Lower lobe of right lung (tissue), 2 donors: ENCODE data around the gene ZNF564. TPM values are rescaled to one million over a fixed set of nuclear protein-coding genes. Genes with fewer than 3 reads are reported as not detected.

Source experiments
- ATAC-seq, 2 donors: fragments of 200-7000 bp; cut with Tn5 transposase; one replicate each; pipeline ENCODE4 v1.9.1; 2020 to 2022; ENCODE audit warnings: mild to moderate bottlenecking in 2 of 2, moderate library complexity in 2 of 2
- DNase-seq: peaks from one replicate; pipeline ENCODE4 v3.0.0-alpha.2; 2020
- H3K27ac ChIP-seq: fragments of 200-600 bp; one replicate; pipeline ENCODE4 v1.8.0; 2022
- H3K27me3 ChIP-seq: fragments of 200-600 bp; one replicate; pipeline ENCODE4 v1.8.0; 2022; ENCODE audit warnings: low read depth
- H3K36me3 ChIP-seq: fragments of 200-600 bp; one replicate; pipeline ENCODE4 v1.8.0; 2022; ENCODE audit warnings: mild to moderate bottlenecking
- H3K4me1 ChIP-seq: fragments of 200-600 bp; one replicate; pipeline ENCODE4 v1.8.0; 2022
- H3K4me3 ChIP-seq: fragments of 200-600 bp; one replicate; pipeline ENCODE4 v1.8.0; 2022; ENCODE audit warnings: mild to moderate bottlenecking
- H3K9me3 ChIP-seq: fragments of 200-600 bp; one replicate; pipeline ENCODE4 v1.8.0; 2022
- CTCF ChIP-seq: fragments of 200-600 bp; IDR thresholded peaks from one replicate; pipeline ENCODE4 v1.8.0; 2022; ENCODE audit warnings: antibody characterized with exemption, mild to moderate bottlenecking
- intact Hi-C: fragments of 100-400 bp; cut with DNase I; formaldehyde crosslinking; loops from one replicate; pipeline ENCODE4 v1.11.0; 2022
- long read RNA-seq: library from polyadenylated mRNA; unstranded; transcript quantifications from one replicate; pipeline ENCODE4 v2.0.0, GENCODE V29; 2021
- total RNA-seq: library from RNA; stranded (reverse); fragmentation: NEBNext Ultra II Directional; extraction: Animal tissue kit (Norgen Biotek cat#: 25700); gene quantifications from one replicate; pipeline ENCODE4 v1.2.1, GENCODE V29; 2021
- donor health status: DM: no; HTN: yes; CAD: no; lungs with severe emphysema.

ZNF564 gene
- total RNA-seq, result 15.4 TPM
- long read RNA-seq, transcript ZNF564-201 (4 exons, 2,935 nt), result major isoform, 13 of 13 reads
- long read RNA-seq, partial matches to known transcripts, result 0 of 13 reads
- long read RNA-seq, other reads (novel, unspliced or antisense), result 0 of 13 reads

DNA sequence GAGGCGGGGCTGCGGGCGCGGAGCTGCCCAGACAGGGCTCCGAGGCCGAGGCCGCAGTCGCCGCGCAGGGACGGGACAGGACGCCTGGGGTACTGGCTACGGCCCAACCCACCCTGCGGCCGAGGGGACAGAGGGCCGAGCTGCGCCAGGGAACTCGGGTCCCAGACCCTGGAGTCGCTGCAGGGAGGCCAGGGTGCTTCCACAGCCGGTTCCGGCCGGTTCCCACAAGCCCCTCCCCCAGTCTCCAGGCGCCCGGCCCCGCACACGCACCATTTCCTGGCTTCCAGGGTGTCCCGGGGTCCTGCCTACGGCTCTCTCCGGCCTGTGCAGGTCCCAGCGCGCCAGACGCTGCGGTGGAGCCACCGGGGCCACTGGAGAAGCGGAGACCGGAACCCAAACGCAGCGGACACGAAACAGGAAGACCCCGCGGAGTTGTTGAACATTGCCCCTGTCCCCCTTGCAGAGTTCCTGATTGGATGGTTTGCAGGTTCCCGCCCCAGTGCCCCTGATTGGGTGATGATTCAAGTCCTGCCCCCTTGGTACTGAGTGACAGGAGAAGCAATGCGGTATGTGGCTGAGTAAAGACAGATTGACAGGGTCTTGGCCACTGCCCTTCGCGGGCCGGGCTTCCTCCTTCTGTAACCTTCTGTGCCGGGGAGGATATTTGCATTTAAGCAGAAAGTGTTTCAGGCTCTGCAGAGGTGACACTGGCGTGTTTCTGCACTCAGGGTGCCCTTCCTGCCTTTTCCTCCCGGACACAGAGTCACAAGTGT lies at the start of gene ZNF564:
ZNF564 (minus strand) TSS at position 423 of the 773 bp plus-strand sequence; CDS start at position 273, 150 bp downstream.
- Histone ChIP-seq H3K36me3 (peaks cover 8% of the 10 kb centered on the region), H3K4me1 (peaks cover 46% of the 10 kb centered on the region), H3K4me3 (peak within 1 kb of the TSS; percentile 82), H3K9me3 (no peaks in the 10 kb centered on the region), H3K27me3 (no peaks in the 10 kb centered on the region), H3K27ac (peak within 1 kb of the TSS; percentile 96)
- DNase-seq (peak; percentile 95), ATAC-seq (peak; percentile 99)
- intact Hi-C loops, result no loop called here
- no peak for TF ChIP-seq CTCF

DNA sequence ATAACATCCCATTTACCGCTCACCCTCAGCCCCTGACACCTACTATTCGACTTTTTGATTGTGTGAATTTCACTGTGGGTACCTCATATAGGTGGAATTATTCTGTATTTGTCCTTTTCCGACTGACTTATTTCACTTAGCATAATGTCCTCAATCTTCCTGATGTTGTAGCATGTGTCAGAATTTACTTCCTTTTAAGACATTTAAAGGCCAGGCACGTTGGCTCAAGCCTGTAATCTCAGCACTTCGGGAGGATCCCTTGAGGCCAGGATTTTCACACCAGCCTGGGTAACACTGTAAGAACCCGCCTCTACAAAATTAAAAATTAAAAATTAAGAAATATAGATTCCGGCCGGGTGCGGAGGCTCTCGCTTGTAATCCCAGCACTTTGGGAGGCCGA lies 46.3 kb upstream of the ZNF564 start:
- H3K9me3 ChIP-seq, result no peaks in the 10 kb centered on the region
- intact Hi-C loops, result no loop called here
- H3K36me3 ChIP-seq, result peaks cover 38% of the 10 kb centered on the region
- H3K4me3 ChIP-seq, result no peak overlapping the region
- TF ChIP-seq CTCF, result no peak
- ATAC-seq (peak in 1 of 2 donors; percentile 53), DNase-seq (no peak)
- no peak overlapping the region for H3K27ac ChIP-seq
- no peaks in the 10 kb centered on the region for H3K27me3 ChIP-seq
- H3K4me1 ChIP-seq, result peaks cover 4% of the 10 kb centered on the region

- ATAC-seq, result peak; percentile 87 to 96
- H3K4me1 ChIP-seq, result peaks cover 4% of the 10 kb centered on the region
- H3K36me3 ChIP-seq, result peaks cover 36% of the 10 kb centered on the region
- H3K27ac ChIP-seq, result no peak overlapping the region
- no peaks in the 10 kb centered on the region for H3K27me3 ChIP-seq
- peak; percentile 76 for DNase-seq
- peak overlapping the region; percentile 21 for H3K4me3 ChIP-seq
- no peaks in the 10 kb centered on the region for H3K9me3 ChIP-seq
- TF ChIP-seq CTCF, result no peak
- intact Hi-C loops, result no loop called here
These were observed 45.8 kb upstream of the ZNF564 start for GRCh38 chr19:12596927-12597548.

GRCh38 chr19:12596485-12596884 lies 45.2 kb upstream of the ZNF564 start:
- TF ChIP-seq CTCF, result no peak
- Histone ChIP-seq H3K36me3 (peaks cover 34% of the 10 kb centered on the region), H3K4me3 (peak overlapping the region; percentile 21), H3K27me3 (no peaks in the 10 kb centered on the region), H3K9me3 (no peaks in the 10 kb centered on the region), H3K27ac (no peak overlapping the region), H3K4me1 (peaks cover 4% of the 10 kb centered on the region)
- DNase-seq (no peak), ATAC-seq (no peak)
- intact Hi-C loops, result no loop called here

DNA sequence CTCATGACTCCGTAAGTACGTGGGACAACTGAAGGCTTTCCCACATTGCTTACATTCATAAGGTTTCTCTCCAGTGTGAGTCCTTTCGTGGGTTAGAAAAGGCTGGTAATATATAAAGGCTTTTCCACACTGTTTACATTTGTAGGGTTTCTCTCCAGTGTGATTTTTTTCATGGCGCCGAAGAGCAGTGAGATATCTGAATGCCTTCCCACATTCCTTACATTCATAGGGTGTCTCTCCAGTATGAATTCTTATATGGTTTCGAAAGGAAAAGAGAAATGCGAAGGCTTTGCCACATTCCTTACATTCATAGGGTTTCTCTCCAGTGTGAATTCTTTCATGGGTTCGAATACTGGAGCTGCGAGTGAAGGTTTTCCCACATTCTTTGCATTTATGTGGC lies 29.8 kb upstream of the ZNF564 start:
- intact Hi-C loops, result no loop called here
- DNase-seq, result no peak
- TF ChIP-seq CTCF, result no peak
- Histone ChIP-seq H3K36me3 (peaks cover 47% of the 10 kb centered on the region), H3K27ac (no peak overlapping the region), H3K27me3 (no peaks in the 10 kb centered on the region), H3K4me1 (no peaks in the 10 kb centered on the region), H3K9me3 (peaks cover 26% of the 10 kb centered on the region), H3K4me3 (no peak overlapping the region)
- ATAC-seq, result no peak
